Esophagus squamous epithelium (tissue), 5 donors: Measurements from ENCODE around the gene YES1. TPM values are rescaled to one million over a fixed set of nuclear protein-coding genes. Genes with fewer than 3 reads are reported as not detected.
A peak's percentile ranks its signal among the peaks of the same experiment; 100 is the strongest.

Source experiments
- DNase-seq: peaks from one replicate; lab custom pipeline; 2025; lab: John Stamatoyannopoulos, UW
- H3K27ac ChIP-seq, 4 donors: fragments of 200-600 bp; sonication (generic); one replicate each; pipeline ENCODE4 v1.5.1; 2016 to 2019; ENCODE audit warnings: mild to moderate bottlenecking in 1 of 4
- H3K27me3 ChIP-seq, 4 donors: fragments of 200-600 bp; sonication (generic); 1 replicate in 3 of 4; 2 replicates in 1 of 4; pipeline versions ENCODE4 v1.5.1 to v1.6.0; 2017 to 2021; ENCODE audit warnings: antibody characterized with exemption in 1 of 4
- H3K36me3 ChIP-seq, 3 donors: fragments of 200-600 bp; sonication (generic); one replicate each; pipeline ENCODE4 v1.5.1; 2016 to 2019
- H3K4me1 ChIP-seq, 3 donors: fragments of 200-600 bp; sonication (generic); one replicate each; pipeline ENCODE4 v1.5.1; 2017 to 2019
- H3K4me3 ChIP-seq, 4 donors: fragments of 200-600 bp; sonication (generic); 1 replicate in 3 of 4; 2 replicates in 1 of 4; pipeline ENCODE4 v1.5.1; 2016 to 2019; ENCODE audit warnings: mild to moderate bottlenecking in 2 of 4, moderate library complexity in 1 of 4
- H3K9me3 ChIP-seq, 3 donors: fragments of 200-600 bp; sonication (generic); one replicate each; pipeline ENCODE4 v1.5.1; 2016 to 2019
- POLR2A ChIP-seq, 4 donors: fragments of 450-650 bp; IDR thresholded peaks; one replicate each; pipeline ENCODE4 v1.6.1; 2017; ENCODE audit warnings: antibody characterized with exemption in 4 of 4, mild to moderate bottlenecking in 4 of 4, moderate library complexity in 3 of 4
- WGBS, 2 donors: methylation state at CpG; one replicate each; pipeline ENCODE4 v1.1.5; 2018; 5-methylcytosine and 5-hydroxymethylcytosine counted together
- intact Hi-C: fragments of 100-400 bp; cut with DNase I; formaldehyde crosslinking; loops from one replicate; pipeline ENCODE4 v1.15.0; 2022
- total RNA-seq, 4 donors: library from RNA; depleted of rRNA; stranded (reverse); fragments of >200 nt; gene quantifications; one replicate each; pipeline ENCODE4 v1.1.0, GENCODE V29; 2016
- TF ChIP-seq, protein P1 (sequence below), 6 experiments: fragments of 450-650 bp in 4 of 6; fragments of 200-600 bp in 2 of 6; sonication (generic) in 2 of 6; IDR thresholded peaks; one replicate each; pipeline ENCODE4 v1.5.1; 2016 to 2019; ENCODE audit warnings: antibody characterized with exemption in 6 of 6, mild to moderate bottlenecking in 4 of 6, moderate library complexity in 4 of 6
- donor health status: DM: yes; HTN: yes; CAD: no.

Gene YES1
- total RNA-seq, 4 donors from 2014 or later: 105 to 143 (median 125) TPM

DNA sequence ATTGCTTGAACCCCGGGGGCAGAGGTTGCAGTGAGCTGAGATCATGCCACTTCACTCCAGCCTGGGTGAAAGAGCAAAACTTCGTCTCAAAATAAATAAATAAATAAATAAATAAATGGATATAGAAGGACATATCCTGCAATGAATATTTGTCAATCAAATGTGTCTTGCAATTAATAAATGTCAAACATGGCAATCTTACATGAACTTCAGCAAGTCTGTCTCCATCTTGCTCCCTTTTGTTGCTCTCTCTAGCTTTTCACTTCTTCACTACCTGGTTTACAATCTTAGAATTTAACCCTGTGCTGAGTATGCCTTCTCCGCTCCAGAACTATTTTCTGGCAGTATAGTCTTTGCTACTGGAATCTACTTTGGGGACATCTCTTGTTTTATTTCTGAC lies 3.3 kb upstream of the YES1 start:
- peaks cover 0 to 7% (median 0%) of the 10 kb centered on the region in 4 donors for H3K27me3 ChIP-seq
- intact Hi-C loops: no loop called here
- H3K9me3 ChIP-seq: no peaks in the 10 kb centered on the region
- H3K27ac ChIP-seq: no peak overlapping the region
- H3K36me3 ChIP-seq: no peaks in the 10 kb centered on the region
- TF ChIP-seq, protein P1, sequence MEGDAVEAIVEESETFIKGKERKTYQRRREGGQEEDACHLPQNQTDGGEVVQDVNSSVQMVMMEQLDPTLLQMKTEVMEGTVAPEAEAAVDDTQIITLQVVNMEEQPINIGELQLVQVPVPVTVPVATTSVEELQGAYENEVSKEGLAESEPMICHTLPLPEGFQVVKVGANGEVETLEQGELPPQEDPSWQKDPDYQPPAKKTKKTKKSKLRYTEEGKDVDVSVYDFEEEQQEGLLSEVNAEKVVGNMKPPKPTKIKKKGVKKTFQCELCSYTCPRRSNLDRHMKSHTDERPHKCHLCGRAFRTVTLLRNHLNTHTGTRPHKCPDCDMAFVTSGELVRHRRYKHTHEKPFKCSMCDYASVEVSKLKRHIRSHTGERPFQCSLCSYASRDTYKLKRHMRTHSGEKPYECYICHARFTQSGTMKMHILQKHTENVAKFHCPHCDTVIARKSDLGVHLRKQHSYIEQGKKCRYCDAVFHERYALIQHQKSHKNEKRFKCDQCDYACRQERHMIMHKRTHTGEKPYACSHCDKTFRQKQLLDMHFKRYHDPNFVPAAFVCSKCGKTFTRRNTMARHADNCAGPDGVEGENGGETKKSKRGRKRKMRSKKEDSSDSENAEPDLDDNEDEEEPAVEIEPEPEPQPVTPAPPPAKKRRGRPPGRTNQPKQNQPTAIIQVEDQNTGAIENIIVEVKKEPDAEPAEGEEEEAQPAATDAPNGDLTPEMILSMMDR (IDR thresholded peaks at IDR 0.05): no peak
- TF ChIP-seq POLR2A (IDR thresholded peaks at IDR 0.05): no peak
- no peak overlapping the region for H3K4me3 ChIP-seq
- DNase-seq: no peak
- H3K4me1 ChIP-seq: peaks cover 0 to 21% (median 2%) of the 10 kb centered on the region in 3 donors
- 76 to 84% methylated on average over 3 of the region's 3 CpGs for WGBS, 2 donors

DNA sequence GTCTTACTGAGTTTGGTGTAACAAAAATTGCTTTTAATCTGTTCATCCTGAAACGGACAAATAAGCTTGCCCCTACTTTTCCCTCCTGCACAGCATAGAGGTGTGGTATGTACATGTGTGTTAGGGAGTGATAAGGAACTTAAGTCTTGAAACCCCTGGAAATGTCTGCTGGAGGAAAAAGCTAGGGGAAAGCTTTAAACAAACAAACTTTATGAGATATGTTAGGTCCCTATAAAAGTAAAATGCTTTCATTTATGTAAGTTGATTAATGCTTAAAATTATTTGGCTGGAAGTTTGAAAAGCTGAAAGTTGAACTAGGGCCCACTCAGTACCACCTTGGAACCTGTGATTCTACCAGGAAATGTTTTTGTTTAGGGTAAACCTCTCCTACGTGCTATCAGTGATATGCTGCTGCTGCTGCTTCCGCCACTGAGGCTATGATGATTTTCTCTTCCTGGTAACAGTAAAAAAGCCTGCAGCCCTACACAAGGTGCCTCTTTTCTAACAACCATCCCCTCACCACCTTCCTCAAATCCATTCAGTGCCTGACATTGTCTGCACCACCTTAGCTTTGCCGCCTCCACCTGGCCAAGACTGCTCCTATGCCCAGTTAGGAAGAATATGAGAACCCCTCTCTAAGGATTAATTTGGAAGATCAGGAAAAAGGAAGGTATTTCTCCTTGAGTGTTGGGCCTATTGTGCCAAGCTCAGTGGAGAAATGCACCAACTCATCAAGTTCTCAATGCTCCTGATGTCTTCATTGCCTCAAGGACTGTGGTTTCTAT lies 2.5 kb upstream of the YES1 start:
- TF ChIP-seq, protein P1 (IDR thresholded peaks at IDR 0.05): no peak
- TF ChIP-seq POLR2A (IDR thresholded peaks at IDR 0.05): no peak
- no peak for DNase-seq
- no peak overlapping the region for H3K4me3 ChIP-seq
- H3K27me3 ChIP-seq: no peaks in the 10 kb centered on the region
- peaks cover 0 to 29% (median 5%) of the 10 kb centered on the region in 3 donors for H3K4me1 ChIP-seq
- no peaks in the 10 kb centered on the region for H3K36me3 ChIP-seq
- 71 to 78% methylated on average over 4 of the region's 4 CpGs for WGBS, 2 donors
- intact Hi-C loops: no loop called here
- no peaks in the 10 kb centered on the region for H3K9me3 ChIP-seq
- no peak overlapping the region for H3K27ac ChIP-seq

DNA sequence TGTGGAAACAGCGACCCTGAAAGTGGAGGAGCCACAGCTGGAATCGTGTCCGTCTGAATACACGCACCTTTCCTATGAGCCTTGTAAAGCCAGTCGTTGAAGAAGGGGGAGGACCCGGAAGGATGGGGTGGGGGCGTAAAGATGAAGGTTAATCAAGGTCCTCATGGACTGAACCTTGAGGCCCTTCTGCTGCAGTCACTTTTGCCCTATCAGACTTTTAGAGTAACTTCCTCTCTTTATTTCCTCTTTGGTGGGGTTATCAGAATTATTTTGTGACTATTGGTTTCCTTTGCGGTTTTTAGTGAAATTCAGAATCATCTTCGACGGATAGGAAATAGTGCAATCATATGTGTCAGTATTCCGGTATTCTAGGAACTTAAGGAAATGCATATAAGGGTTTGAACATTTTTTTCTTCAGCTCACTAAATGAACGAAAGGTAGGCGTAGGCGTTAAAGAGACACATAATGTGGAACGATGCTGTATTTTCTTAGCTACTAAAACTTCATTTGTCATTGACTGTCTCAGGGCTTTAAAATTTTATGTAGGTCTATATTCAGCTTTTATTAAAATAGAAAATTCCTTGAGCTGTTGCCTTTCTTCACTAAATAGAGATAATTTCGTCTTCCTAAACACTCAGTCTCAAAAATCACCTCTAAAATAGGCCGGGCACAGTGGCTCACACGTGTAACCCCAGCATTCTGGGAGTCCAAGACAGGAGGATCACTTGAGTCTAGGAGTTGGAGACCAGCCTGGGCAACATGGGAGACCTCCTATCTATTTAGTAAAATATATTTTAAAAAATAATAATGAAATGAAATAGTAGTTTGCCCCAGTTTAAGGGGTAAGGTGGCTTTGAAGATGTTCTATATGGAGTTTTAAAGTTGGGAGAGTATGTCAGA lies 1.4 kb upstream of the YES1 start:
- H3K4me1 ChIP-seq: peaks cover 0 to 39% (median 8%) of the 10 kb centered on the region in 3 donors
- intact Hi-C loops: no loop called here
- TF ChIP-seq POLR2A (IDR thresholded peaks at IDR 0.05): no peak
- TF ChIP-seq, protein P1 (IDR thresholded peaks at IDR 0.05): no peak
- peak overlapping the region; percentile 93 to 97 (median 96) for H3K27ac ChIP-seq
- WGBS, 2 donors: 37 to 52% methylated on average over 18 of the region's 18 CpGs
- H3K27me3 ChIP-seq: no peaks in the 10 kb centered on the region
- no peak for DNase-seq
- peak overlapping the region; percentile 78 to 93 (median 88) for H3K4me3 ChIP-seq
- no peaks in the 10 kb centered on the region for H3K9me3 ChIP-seq
- no peaks in the 10 kb centered on the region for H3K36me3 ChIP-seq

DNA sequence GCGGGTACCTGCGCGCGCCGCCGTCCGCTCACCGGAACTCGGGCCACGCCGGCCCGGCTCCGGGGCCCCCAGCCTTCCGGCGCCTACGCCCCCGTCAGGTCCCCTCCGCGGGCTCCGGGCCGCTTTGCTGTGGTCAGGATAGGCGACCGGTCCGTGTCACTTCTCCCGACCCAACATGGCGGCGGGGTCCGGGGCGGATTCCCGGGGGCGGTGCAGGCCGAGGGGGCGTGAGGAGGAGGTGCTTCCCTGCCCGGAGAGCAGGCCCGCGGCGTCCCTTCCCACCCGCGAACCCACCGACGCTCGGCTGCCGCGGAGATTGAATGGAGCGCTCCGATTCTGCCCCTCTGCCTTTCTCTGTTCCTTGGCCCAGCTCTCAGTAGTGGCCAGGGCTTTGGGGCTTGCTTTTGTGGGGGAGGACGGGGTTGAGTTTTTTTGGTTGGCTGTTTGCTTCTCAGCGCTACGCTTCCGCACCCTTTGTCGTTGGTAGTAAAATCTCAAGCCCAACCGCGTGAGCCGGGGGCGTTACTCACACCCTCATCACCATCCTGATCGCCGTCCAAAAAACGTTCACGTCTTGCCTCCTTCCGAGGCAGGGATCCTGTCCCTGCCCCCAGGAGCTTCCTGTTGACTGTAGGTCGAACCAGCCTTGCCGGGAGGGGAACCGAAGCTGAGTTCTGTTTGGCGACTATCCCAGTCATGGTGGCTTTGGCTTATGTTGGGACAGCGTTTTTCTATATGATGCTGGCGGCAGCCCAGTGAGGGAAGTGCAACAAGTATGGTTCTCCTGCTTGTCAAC lies 532 bp upstream of the YES1 start:
- 0% methylated on average over 17 of the region's 66 CpGs; no CpG with 5 or more reads in 1 of the 2 donors for WGBS, 2 donors
- intact Hi-C loops: no loop called here
- H3K4me1 ChIP-seq: peaks cover 0 to 47% (median 15%) of the 10 kb centered on the region in 3 donors

More for the DNA sequence above, 532 bp upstream of the YES1 start:
- peak; percentile 13 for DNase-seq
- peak overlapping the region; percentile 93 to 97 (median 96) for H3K27ac ChIP-seq
- no peaks in the 10 kb centered on the region for H3K36me3 ChIP-seq
- peak overlapping the region; percentile 78 to 93 (median 88) for H3K4me3 ChIP-seq
- H3K27me3 ChIP-seq: no peaks in the 10 kb centered on the region
- no peaks in the 10 kb centered on the region for H3K9me3 ChIP-seq
- peak in 1 of 4 donors; percentile 69 for TF ChIP-seq POLR2A (IDR thresholded peaks at IDR 0.05)
- TF ChIP-seq, protein P1 (IDR thresholded peaks at IDR 0.05): no peak
